HepG2 (cell line): ENCODE data around the gene TYMP. TPM values are rescaled to one million over a fixed set of nuclear protein-coding genes. Genes with fewer than 3 reads are reported as not detected.

Experiments used
- BCLAF1 ChIP-seq: fragments of 450-650 bp; IDR thresholded peaks from 2 replicates; pipeline ENCODE4 v1.6.1; 2017; ENCODE audit warnings: mild to moderate bottlenecking
- GABPA ChIP-seq, 2 experiments: IDR thresholded peaks; 2 replicates each; pipeline ENCODE4 v1.6.1; 2011 to 2016; ENCODE audit warnings: low read depth in 2 of 2, low read length in 1 of 2, missing biosample characterization in 1 of 2, missing genetic modification characterization in 1 of 2
- HMGXB3 ChIP-seq: sonication (generic); formaldehyde crosslinking; IDR thresholded peaks from 2 replicates; pipeline ENCODE4 v1.4.0; 2020; ENCODE audit warnings: missing genetic modification reagents, borderline replicate concordance
- NFE2L1 ChIP-seq: sonication (generic); formaldehyde crosslinking; IDR thresholded peaks from 2 replicates; pipeline ENCODE4 v1.4.0; 2020; ENCODE audit warnings: missing genetic modification reagents, mild to moderate bottlenecking, borderline replicate concordance
- NPAS2 ChIP-seq: sonication (generic); formaldehyde crosslinking; IDR thresholded peaks from 2 replicates; pipeline ENCODE4 v1.8.0; 2022; ENCODE audit warnings: mild to moderate bottlenecking, missing genetic modification reagents, borderline replicate concordance
- RARA ChIP-seq: IDR thresholded peaks from 2 replicates; pipeline ENCODE4 v1.6.1; 2016; ENCODE audit warnings: missing genetic modification reagents, missing compliant biosample characterization
- RELA ChIP-seq: sonication (generic); formaldehyde crosslinking; IDR thresholded peaks from 2 replicates; pipeline ENCODE4 v1.4.0; 2020; ENCODE audit warnings: missing genetic modification reagents
- ZBTB8A ChIP-seq: sonication (generic); formaldehyde crosslinking; IDR thresholded peaks from 2 replicates; pipeline ENCODE4 v1.4.0; 2020; ENCODE audit warnings: mild to moderate bottlenecking, low read depth, missing genetic modification reagents, borderline replicate concordance
- ZNF160 ChIP-seq: sonication (generic); formaldehyde crosslinking; IDR thresholded peaks from 2 replicates; pipeline ENCODE4 v1.8.0; 2022; ENCODE audit warnings: mild to moderate bottlenecking, inconsistent platforms, missing genetic modification reagents
- ZNF207 ChIP-seq: fragments of 450-650 bp; IDR thresholded peaks from 2 replicates; pipeline ENCODE4 v1.6.1; 2016; ENCODE audit warnings: antibody characterized with exemption, borderline replicate concordance
- ZNF335 ChIP-seq: sonication (generic); formaldehyde crosslinking; IDR thresholded peaks from 2 replicates; pipeline ENCODE4 v1.4.0; 2020; ENCODE audit warnings: missing genetic modification reagents
- ZNF577 ChIP-seq: sonication (generic); formaldehyde crosslinking; IDR thresholded peaks from 2 replicates; pipeline ENCODE4 v1.4.0; 2020; ENCODE audit warnings: mild to moderate bottlenecking, low read depth, missing genetic modification reagents, borderline replicate concordance
- polyA plus RNA-seq, 8 experiments: library from polyadenylated mRNA; depleted of rRNA in 3 of 8; stranded (reverse) in 7 of 8; unstranded in 1 of 8; fragments of >200 nt; fragmentation: Illumina TruSeq in 4 of 8; extraction: Trizol in 4 of 8; gene quantifications; 2 replicates each; pipeline versions ENCODE4 v1.2.1 to v1.2.3, GENCODE V29; 2011 to 2016; ENCODE audit warnings: low read depth in 4 of 8, missing spikeins in 1 of 8, mixed read lengths in 1 of 8; ENCODE audit not compliant: insufficient read depth in 1 of 8
- total RNA-seq, 5 experiments: library from RNA; depleted of rRNA; stranded (reverse); fragments of >200 nt; fragmentation: Illumina TruSeq; extraction: Trizol; gene quantifications; 2 replicates each; pipeline ENCODE4 v1.2.3, GENCODE V29; 2016; ENCODE audit warnings: low read depth in 1 of 5
- TF ChIP-seq, protein P1 (sequence below): sonication (generic); formaldehyde crosslinking; IDR thresholded peaks from 2 replicates; pipeline ENCODE4 v1.5.0; 2020; ENCODE audit warnings: mild to moderate bottlenecking, missing genetic modification reagents
- TF ChIP-seq, protein P2 (sequence below): sonication (generic); formaldehyde crosslinking; IDR thresholded peaks from 2 replicates; pipeline ENCODE4 v1.4.0; 2020; ENCODE audit warnings: missing genetic modification reagents; ENCODE audit errors: not compliant biosample characterization
- TF ChIP-seq, protein P3 (sequence below): sonication (generic); formaldehyde crosslinking; IDR thresholded peaks from 2 replicates; pipeline ENCODE4 v1.8.0; 2022; ENCODE audit warnings: missing genetic modification reagents, mild to moderate bottlenecking, inconsistent platforms, borderline replicate concordance

The TYMP gene
- total and polyA plus RNA-seq, 2 of the 13 experiments (the other 11 are each of a cell fraction or from before 2014, with no cell fraction given) = 3.9 to 4.3 TPM

DNA sequence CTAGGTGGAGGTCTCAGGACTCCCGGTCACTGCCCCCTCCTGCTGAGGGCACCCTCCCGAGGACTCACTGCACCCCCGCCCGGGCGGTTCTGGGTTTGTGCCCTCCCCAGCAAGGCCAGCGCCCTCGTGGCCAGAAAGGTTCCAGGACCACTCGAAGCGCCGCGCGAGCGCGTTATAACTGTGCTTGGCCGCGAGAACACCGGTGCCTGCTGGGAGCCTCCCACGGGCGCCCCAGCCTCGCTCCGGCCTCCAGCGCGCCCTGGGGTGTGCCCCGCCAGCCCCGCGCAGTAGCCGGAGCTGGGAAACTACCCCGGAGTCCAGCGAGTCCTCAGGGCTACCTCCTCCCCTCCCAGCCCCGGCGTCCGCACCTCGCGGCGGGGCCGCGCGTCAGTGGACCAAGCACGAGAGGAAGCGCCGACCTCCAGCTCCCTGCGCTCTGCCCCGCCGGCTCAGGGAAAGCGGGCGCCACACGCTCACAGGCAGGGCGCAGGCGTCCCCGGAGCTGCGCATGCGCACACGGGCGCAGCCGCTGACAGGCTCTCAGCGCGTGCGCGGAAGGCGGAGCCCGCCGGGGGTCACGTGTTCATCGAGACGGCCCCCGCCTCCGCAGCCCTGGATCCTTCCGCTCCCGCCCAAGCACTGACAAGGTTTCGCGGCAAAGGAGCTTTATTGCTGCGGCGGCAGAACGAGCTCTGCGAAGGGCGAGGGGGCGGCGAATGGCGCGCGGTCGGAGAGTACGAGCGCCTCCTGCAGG is 4.5 kb downstream of the TYMP start, which contains the start of gene SCO2 (continued):
- TF ChIP-seq HMGXB3 (CRISPR knock-in tag) = no peak; the same call in 1 of the 2 replicates
- TF ChIP-seq NPAS2 = no peak
- no peak for TF ChIP-seq BCLAF1
- TF ChIP-seq NFE2L1 (CRISPR knock-in tag) = no peak; the same call in 1 of the 2 replicates
- TF ChIP-seq ZNF577 (CRISPR knock-in tag) = no peak
- TF ChIP-seq, protein P1, sequence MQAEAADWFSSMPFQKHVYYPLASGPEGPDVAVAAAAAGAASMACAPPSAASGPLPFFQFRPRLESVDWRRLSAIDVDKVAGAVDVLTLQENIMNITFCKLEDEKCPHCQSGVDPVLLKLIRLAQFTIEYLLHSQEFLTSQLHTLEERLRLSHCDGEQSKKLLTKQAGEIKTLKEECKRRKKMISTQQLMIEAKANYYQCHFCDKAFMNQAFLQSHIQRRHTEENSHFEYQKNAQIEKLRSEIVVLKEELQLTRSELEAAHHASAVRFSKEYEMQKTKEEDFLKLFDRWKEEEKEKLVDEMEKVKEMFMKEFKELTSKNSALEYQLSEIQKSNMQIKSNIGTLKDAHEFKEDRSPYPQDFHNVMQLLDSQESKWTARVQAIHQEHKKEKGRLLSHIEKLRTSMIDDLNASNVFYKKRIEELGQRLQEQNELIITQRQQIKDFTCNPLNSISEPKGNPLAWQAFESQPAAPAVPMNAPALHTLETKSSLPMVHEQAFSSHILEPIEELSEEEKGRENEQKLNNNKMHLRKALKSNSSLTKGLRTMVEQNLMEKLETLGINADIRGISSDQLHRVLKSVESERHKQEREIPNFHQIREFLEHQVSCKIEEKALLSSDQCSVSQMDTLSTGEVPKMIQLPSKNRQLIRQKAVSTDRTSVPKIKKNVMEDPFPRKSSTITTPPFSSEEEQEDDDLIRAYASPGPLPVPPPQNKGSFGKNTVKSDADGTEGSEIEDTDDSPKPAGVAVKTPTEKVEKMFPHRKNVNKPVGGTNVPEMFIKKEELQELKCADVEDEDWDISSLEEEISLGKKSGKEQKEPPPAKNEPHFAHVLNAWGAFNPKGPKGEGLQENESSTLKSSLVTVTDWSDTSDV = no peak
- TF ChIP-seq RARA (CRISPR knock-in tag) = no peak; the same call in 1 of the 2 replicates
- no peak for TF ChIP-seq RELA
- TF ChIP-seq, protein P2, sequence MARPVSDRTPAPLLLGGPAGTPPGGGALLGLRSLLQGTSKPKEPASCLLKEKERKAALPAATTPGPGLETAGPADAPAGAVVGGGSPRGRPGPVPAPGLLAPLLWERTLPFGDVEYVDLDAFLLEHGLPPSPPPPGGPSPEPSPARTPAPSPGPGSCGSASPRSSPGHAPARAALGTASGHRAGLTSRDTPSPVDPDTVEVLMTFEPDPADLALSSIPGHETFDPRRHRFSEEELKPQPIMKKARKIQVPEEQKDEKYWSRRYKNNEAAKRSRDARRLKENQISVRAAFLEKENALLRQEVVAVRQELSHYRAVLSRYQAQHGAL = no peak
- no peak; the same call in 1 of the 2 replicates for TF ChIP-seq ZNF160 (CRISPR knock-in tag)
- TF ChIP-seq, protein P3, sequence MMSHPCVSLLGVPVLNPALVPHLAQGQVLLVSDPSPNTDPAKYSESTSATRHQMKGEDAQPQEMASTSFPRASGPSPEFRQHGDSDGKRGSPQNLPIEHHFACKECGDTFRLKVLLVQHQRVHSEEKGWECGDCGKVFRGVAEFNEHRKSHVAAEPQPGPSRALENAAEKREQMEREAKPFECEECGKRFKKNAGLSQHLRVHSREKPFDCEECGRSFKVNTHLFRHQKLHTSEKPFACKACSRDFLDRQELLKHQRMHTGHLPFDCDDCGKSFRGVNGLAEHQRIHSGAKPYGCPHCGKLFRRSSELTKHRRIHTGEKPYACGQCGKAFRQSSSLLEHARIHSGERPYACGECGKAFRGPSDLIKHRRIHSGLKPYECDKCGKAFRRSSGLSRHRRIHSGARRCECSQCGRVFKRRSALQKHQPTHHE = no peak; the same call in 1 of the 2 replicates
- no peak for TF ChIP-seq ZBTB8A (CRISPR knock-in tag)
- 0 out of 2 replicates have a peak, but pooled peaks have one; percentile 43 for TF ChIP-seq ZNF335 (CRISPR knock-in tag)
- TF ChIP-seq GABPA (IDR thresholded peaks at IDR 0.05; ENCODE audit: low read depth, low read length) = no peak
- peak; percentile 26; the same call in 1 of the 2 replicates for TF ChIP-seq GABPA (CRISPR knock-in tag; IDR thresholded peaks at IDR 0.05; ENCODE audit: low read depth)
- TF ChIP-seq ZNF207 = no peak
